ENCODE measurements around the gene HAS3.

DNA sequence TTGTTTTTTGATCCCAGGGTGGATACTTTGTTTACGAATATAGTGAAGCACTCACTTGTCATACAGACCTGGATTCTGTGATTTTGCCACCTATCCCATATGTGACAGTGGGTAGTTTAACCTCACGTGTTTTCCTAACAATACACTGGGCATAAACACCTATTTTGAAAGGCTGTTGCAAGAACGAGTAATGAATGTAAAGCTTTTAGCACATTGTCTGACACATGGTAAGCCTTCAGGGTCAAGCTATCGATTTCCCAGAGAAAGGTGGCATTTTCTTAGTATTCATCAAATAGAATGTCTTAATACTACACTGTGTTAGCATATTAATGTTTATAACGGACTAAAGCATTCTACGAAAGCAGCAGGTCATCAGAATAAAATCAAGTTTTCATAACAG, 25.0 kb downstream of the HAS3 start:
- no peak for TF ChIP-seq EZH2 (IDR thresholded peaks at IDR 0.05; ENCODE audit: low read length)
- TF ChIP-seq, protein P1, sequence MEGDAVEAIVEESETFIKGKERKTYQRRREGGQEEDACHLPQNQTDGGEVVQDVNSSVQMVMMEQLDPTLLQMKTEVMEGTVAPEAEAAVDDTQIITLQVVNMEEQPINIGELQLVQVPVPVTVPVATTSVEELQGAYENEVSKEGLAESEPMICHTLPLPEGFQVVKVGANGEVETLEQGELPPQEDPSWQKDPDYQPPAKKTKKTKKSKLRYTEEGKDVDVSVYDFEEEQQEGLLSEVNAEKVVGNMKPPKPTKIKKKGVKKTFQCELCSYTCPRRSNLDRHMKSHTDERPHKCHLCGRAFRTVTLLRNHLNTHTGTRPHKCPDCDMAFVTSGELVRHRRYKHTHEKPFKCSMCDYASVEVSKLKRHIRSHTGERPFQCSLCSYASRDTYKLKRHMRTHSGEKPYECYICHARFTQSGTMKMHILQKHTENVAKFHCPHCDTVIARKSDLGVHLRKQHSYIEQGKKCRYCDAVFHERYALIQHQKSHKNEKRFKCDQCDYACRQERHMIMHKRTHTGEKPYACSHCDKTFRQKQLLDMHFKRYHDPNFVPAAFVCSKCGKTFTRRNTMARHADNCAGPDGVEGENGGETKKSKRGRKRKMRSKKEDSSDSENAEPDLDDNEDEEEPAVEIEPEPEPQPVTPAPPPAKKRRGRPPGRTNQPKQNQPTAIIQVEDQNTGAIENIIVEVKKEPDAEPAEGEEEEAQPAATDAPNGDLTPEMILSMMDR (optimal IDR thresholded peaks at IDR 0.05 in 1 of 3, IDR thresholded peaks at IDR 0.05 in 1 of 3, conservative IDR thresholded peaks at IDR 0.05 in 1 of 3; ENCODE audit: extremely low read depth in 1 of 3, insufficient read depth in 2 of 3, low read length in 3 of 3) = no peak
